ENCODE results near the gene SMLR1.
A peak's percentile ranks its signal among the peaks of the same experiment; 100 is the strongest.
"Not testable (repeated sequence)": the region's sequence is repeated elsewhere in the genome, so short reads cannot be mapped to it uniquely, and the experiment has no call there.

The SMLR1 gene

DNA sequence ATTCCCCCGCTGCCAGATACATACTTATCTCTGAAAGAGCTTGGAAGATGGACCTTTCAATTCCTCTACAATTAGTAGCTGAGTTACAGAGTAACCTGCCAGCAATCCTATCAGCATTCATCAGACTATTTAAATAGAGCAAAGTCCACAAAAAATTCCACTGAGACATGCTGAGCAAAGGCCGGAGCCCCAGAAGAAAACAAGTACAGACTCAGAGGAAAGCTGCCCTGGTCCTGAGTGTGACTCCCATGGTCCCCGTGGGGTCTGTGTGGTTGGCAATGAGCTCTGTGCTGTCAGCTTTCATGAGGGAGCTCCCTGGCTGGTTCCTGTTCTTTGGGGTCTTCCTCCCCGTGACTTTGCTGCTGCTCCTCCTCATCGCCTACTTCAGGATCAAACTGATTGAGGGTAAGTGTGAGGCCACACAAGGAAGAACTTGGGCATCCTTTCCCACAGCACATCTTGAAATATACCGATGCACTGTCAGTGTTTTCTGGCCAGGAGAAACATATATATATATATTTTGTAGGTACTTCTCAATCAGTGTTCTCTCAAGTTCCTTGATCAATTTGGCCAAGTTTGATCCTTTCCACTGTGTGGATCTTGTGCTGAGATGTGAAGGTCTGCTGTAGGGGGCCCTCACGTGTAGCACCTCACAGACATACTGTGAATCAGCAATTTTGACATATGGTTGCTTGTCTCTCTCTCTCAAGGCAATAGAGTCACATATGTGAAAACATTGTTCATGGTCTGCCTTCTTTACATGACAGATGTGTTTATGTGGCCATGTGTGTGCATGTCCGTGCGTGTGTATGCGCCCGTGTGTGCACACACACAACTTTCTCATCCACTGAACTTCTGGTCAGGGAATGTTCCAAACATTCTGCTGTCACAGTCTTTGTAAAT, at the start of gene SMLR1:
Gene SMLR1 (plus strand): TSS at position 160 of the 903 bp plus-strand sequence. CDS start 8 bp downstream, at position 168.
- no peak for DNase-seq
- intact Hi-C loops (cut with DNase I) = no loop called here

- no peak for DNase-seq
- intact Hi-C loops (cut with DNase I) = no loop called here
Measured at GRCh38 chr6:130778946-130779657, 48.1 kb upstream of the SMLR1 start.

DNA sequence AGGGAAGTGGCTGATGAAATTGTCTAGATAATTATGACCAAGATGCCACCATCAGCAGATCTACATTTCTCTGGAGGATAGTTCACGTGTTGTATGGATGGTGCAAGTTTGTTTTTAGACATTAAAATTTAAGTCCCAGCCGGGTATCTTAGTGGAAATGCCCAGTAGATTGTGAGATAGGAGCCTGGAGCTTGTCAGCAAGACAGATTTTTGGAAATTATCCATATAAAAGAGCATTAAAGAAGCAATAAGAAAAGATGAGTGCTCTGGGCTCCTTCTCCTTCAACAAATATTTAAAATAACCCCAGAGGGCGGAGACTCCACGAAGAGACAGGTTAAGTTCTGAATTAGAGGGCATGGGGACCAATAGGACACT, 47.6 kb upstream of the SMLR1 start:
- intact Hi-C loops (cut with DNase I) = no loop called here
- DNase-seq = no peak

DNA sequence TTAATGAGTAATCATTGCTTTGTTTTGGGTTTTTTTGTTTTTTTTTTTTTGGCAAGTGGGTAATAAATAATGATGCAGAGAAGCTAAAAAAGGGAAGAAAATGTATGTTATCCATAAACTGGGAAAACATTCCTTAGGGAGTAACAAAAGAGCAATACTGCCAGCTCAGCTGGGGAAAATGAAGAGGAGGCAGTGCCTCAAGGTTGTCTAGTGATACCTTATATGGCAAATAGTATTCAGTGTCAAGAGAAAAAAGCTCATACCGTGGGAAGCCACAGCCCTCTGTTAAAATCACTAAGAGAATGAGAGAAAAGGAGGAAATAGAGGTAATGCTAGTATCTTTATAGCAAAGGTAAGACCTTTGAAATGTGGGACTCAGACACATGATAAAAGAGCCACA, 47.1 kb upstream of the SMLR1 start:
- DNase-seq = peak in 14 of 42 donors; percentile 1 to 64 (median 22)
- intact Hi-C loops (cut with DNase I) = no loop called here

- intact Hi-C loops (cut with DNase I) = no loop called here
Measured at GRCh38 chr6:130781557-130781956, 45.6 kb upstream of the SMLR1 start.

GRCh38 chr6:130783416-130784107, 43.6 kb upstream of the SMLR1 start:
- DNase-seq = no peak
- intact Hi-C loops (cut with DNase I) = no loop called here

More at GRCh38 chr6:130781557-130781956, 45.6 kb upstream of the SMLR1 start:
- DNase-seq = no peak

GRCh38 chr6:130787726-130788500, 39.3 kb upstream of the SMLR1 start:
- DNase-seq = peak in 11 of 42 donors; percentile 2 to 58 (median 25)
- intact Hi-C loops (cut with DNase I) = no loop called here

DNA sequence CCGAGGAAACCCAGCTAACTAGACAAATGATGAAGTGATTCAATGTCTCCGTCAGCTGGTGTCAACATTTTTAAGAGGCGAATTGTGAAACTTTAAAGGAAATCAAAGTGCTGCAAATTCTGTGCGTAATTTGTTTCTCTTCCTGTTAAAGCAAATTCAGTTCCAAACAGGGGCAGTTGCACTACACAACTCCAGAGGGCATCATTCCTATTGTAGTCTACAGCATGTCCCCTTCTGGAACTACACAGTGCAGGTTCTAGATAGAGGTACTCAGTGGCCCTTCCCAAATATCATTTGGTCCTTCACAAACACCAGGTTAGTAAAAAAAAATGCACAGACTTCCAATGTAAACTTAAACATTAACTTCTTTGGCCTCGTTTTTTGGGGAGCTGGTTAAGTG, 38.3 kb upstream of the SMLR1 start:
- intact Hi-C loops (cut with DNase I) = no loop called here
- DNase-seq = no peak

DNA sequence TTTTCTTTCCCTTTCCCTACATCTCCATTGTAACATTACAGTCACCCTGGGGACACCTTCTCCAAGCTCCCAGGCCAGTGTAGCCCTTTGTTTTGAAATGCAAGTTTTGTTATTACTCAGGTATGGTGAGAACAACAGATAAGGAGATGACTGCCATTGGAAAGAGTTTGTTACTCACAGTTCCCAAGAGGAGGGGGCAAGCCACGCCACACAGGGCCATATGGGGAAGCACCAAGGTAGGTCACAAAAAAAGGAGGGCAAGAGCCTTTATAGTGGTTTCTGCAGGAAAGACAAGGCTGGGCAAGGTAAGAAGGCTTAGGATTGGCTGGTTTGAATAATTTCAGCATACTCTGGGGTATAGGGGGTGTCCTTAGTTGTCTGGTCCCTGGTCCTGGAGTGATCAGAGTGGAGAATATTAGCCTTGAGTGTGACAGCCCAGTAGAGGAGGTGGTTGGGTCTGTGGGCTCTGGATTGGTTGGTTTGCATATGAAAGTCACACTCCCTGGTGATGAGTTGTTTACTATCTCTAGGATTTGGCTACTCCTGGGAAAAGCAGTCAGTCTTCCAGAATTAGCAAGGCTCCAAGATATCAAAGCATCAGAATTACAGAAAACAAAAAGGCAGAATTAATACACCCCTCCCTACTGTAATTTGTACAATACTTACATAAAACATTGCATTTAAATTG, 33.1 kb upstream of the SMLR1 start:
- DNase-seq = no peak
- intact Hi-C loops (cut with DNase I) = no loop called here

DNA sequence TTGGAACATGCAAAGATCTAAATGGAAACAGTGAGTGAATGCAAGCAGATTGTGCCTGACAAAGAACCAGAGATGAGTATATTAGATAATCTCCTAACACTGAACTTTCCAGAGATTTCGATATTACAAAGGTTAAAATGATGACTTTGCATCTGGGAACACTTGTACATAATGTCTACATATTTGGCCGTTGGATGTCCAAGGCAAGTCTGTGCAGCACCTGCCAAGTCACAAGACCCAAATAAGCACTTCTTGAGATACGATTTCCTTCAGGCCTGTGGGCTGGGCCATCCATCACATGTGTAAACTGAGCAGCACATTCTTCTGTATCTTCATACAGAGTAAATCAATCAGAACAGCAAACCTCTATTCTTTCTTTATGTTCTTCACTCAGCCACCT, 32.5 kb upstream of the SMLR1 start:
- intact Hi-C loops (cut with DNase I) = no loop called here
- DNase-seq = no peak

- DNase-seq = no peak
- intact Hi-C loops (cut with DNase I) = no loop called here
Measured at GRCh38 chr6:130796313-130796905, 30.8 kb upstream of the SMLR1 start.

DNA sequence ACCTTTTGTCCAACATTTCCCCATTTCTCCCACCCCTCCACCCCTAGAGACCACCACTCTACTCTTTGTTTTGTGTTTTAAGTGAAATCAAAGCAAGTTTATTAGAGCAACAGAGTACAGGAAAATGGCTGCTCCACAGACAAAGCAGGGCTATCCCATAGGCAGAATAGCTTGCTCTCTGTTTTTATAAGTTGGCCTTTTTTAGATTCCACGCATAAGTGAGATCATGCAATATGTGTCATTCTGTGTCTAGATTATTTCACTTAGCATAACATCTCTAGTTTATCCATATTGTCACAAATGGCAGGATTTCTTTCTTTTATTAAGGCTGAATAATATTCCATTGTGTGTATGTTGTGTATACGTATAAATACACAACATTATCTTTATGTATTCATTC, 30.1 kb upstream of the SMLR1 start:
- no peak for DNase-seq
- intact Hi-C loops (cut with DNase I) = no loop called here

DNA sequence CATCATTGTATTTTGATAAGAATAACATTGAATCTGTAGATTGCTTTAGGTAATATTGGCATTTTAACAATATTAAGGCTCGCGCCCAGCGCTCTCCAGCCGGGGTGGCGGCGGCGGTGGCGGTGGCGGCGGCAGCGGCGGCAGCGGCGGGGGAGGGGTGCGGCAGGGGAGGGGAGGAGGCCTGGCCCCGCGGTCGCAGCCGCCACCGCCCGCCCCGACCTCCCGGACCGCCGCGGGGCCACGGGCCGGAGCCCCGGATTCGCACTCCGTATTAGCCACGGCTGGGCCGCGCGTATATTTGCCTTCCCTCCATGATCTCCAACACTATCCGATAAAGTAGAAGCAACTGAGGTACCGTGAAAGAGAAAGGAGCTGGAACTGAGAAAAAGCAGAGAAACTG, 25.8 kb upstream of the SMLR1 start:
- DNase-seq; intact Hi-C loops (cut with DNase I): not testable (repeated sequence)

DNA sequence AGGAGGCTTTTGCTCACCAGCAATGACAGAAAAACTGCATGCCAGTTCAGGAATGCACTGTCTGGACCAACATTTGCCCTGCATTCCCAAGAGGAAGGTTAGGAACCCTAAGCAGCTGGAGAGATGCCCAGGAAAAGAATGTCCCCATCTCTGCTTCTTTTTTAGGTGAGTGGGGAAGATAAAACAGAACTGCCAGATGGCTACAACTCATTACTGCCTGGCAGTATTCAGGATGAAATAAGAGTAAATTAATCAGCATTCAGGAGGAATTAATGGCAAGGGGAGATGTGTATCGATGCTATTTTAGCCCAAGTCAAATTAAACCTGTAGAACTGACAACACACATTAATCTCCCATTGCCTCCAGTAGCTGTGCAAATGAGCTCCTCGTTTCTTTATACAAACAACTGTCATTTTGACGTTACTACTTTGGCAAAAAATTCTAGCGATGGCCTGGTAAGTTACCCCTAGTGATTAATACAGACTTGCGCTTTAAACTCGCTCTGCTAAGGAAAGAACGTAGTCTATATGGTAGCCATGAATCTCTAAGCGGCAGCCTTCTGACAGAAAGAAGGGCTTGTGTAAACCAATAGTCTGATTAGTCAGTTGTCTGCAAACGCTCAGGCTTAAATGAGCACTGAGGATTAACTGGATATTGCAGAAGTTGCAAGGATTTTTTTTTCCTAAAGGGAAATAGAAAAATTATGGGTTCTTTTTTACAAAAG, 16.7 kb upstream of the SMLR1 start:
- intact Hi-C loops (cut with DNase I) = no loop called here
- DNase-seq = no peak

- intact Hi-C loops (cut with DNase I) = no loop called here
Measured at GRCh38 chr6:130811932-130812331, 15.3 kb upstream of the SMLR1 start.

GRCh38 chr6:130814506-130814905, 12.7 kb upstream of the SMLR1 start:
- no peak for DNase-seq
- intact Hi-C loops (cut with DNase I) = no loop called here

More at GRCh38 chr6:130811932-130812331, 15.3 kb upstream of the SMLR1 start:
- DNase-seq = no peak
